Measurements from ENCODE around the gene MOB1B. TPM values are rescaled to one million over a fixed set of nuclear protein-coding genes. Genes with fewer than 3 reads are reported as not detected.

The MOB1B gene
- total RNA-seq, 1 experiment from 2014 or later, result 3.3 TPM

GRCh38 chr4:70940134-70940533 is 38.0 kb downstream of the MOB1B start:
- in situ Hi-C loops (cut with HindIII; ENCODE audit: low pct_unique_long_range_greater_than_20kb, low sequenced_read_pairs), result no loop called here
- DNase-seq (ENCODE audit: low read depth), result no peak

GRCh38 chr4:70943114-70943513 is 40.9 kb downstream of the MOB1B start:
- DNase-seq (ENCODE audit: low read depth), result no peak
- in situ Hi-C loops (cut with HindIII; ENCODE audit: low pct_unique_long_range_greater_than_20kb, low sequenced_read_pairs), result no loop called here

GRCh38 chr4:70945046-70945445 is 42.9 kb downstream of the MOB1B start:
- in situ Hi-C loops (cut with HindIII; ENCODE audit: low pct_unique_long_range_greater_than_20kb, low sequenced_read_pairs), result no loop called here
- no peak for DNase-seq (ENCODE audit: low read depth)

GRCh38 chr4:70945452-70946055 is 43.4 kb downstream of the MOB1B start:
- no peak for DNase-seq (ENCODE audit: low read depth)
- in situ Hi-C loops (cut with HindIII; ENCODE audit: low pct_unique_long_range_greater_than_20kb, low sequenced_read_pairs), result no loop called here

- no peak for DNase-seq (ENCODE audit: low read depth)
- in situ Hi-C loops (cut with HindIII; ENCODE audit: low pct_unique_long_range_greater_than_20kb, low sequenced_read_pairs), result no loop called here
These were observed 44.8 kb downstream of the MOB1B start for GRCh38 chr4:70946939-70947338.

GRCh38 chr4:70948665-70949260 is 46.6 kb downstream of the MOB1B start:
- DNase-seq (ENCODE audit: low read depth), result no peak
- in situ Hi-C loops (cut with HindIII; ENCODE audit: low pct_unique_long_range_greater_than_20kb, low sequenced_read_pairs), result no loop called here

- DNase-seq (ENCODE audit: low read depth), result no peak
- in situ Hi-C loops (cut with HindIII; ENCODE audit: low pct_unique_long_range_greater_than_20kb, low sequenced_read_pairs), result no loop called here
These were observed 51.9 kb downstream of the MOB1B start for GRCh38 chr4:70954032-70954431.

GRCh38 chr4:70956549-70957210 is 54.5 kb downstream of the MOB1B start:
- DNase-seq (ENCODE audit: low read depth), result no peak

GRCh38 chr4:70958681-70959080 is 56.5 kb downstream of the MOB1B start:
- DNase-seq (ENCODE audit: low read depth), result no peak
- in situ Hi-C loops (cut with HindIII; ENCODE audit: low pct_unique_long_range_greater_than_20kb, low sequenced_read_pairs), result no loop called here

More at GRCh38 chr4:70956549-70957210, 54.5 kb downstream of the MOB1B start:
- in situ Hi-C loops (cut with HindIII; ENCODE audit: low pct_unique_long_range_greater_than_20kb, low sequenced_read_pairs), result no loop called here

- in situ Hi-C loops (cut with HindIII; ENCODE audit: low pct_unique_long_range_greater_than_20kb, low sequenced_read_pairs), result no loop called here
- peak; percentile 45 for DNase-seq (ENCODE audit: low read depth)
These were observed 66.9 kb downstream of the MOB1B start for GRCh38 chr4:70969076-70969475.

GRCh38 chr4:70976252-70976651 is 74.1 kb downstream of the MOB1B start:
- in situ Hi-C loops (cut with HindIII; ENCODE audit: low pct_unique_long_range_greater_than_20kb, low sequenced_read_pairs), result no loop called here
- DNase-seq (ENCODE audit: low read depth), result no peak

- DNase-seq (ENCODE audit: low read depth), result no peak
- in situ Hi-C loops (cut with HindIII; ENCODE audit: low pct_unique_long_range_greater_than_20kb, low sequenced_read_pairs), result no loop called here
These were observed 77.4 kb downstream of the MOB1B start for GRCh38 chr4:70979445-70980008.

GRCh38 chr4:70980196-70980595 is 78.0 kb downstream of the MOB1B start:
- DNase-seq (ENCODE audit: low read depth), result no peak
- in situ Hi-C loops (cut with HindIII; ENCODE audit: low pct_unique_long_range_greater_than_20kb, low sequenced_read_pairs), result no loop called here

GRCh38 chr4:70984106-70984505 is 81.9 kb downstream of the MOB1B start:
- in situ Hi-C loops (cut with HindIII; ENCODE audit: low pct_unique_long_range_greater_than_20kb, low sequenced_read_pairs), result no loop called here
- DNase-seq (ENCODE audit: low read depth), result no peak

GRCh38 chr4:70984589-70984988 is 82.4 kb downstream of the MOB1B start:
- in situ Hi-C loops (cut with HindIII; ENCODE audit: low pct_unique_long_range_greater_than_20kb, low sequenced_read_pairs), result no loop called here
- no peak for DNase-seq (ENCODE audit: low read depth)

- in situ Hi-C loops (cut with HindIII; ENCODE audit: low pct_unique_long_range_greater_than_20kb, low sequenced_read_pairs), result no loop called here
These were observed 89.4 kb downstream of the MOB1B start for GRCh38 chr4:70991596-70991995.

GRCh38 chr4:70992391-70992881 is 90.3 kb downstream of the MOB1B start:
- in situ Hi-C loops (cut with HindIII; ENCODE audit: low pct_unique_long_range_greater_than_20kb, low sequenced_read_pairs), result no loop called here
- DNase-seq (ENCODE audit: low read depth), result no peak

More at GRCh38 chr4:70991596-70991995, 89.4 kb downstream of the MOB1B start:
- no peak for DNase-seq (ENCODE audit: low read depth)

GRCh38 chr4:70993181-70994068 is 91.3 kb downstream of the MOB1B start, which contains the start of gene DCK:
Gene DCK, plus strand, starts transcription at chr4:70993649. Its CDS starts 187 bp downstream, at chr4:70993836.
- peak; percentile 94 for DNase-seq (ENCODE audit: low read depth)

More at GRCh38 chr4:70993181-70994068, 91.3 kb downstream of the MOB1B start, which contains the start of gene DCK:
- in situ Hi-C loops (cut with HindIII; ENCODE audit: low pct_unique_long_range_greater_than_20kb, low sequenced_read_pairs), result no loop called here
